A549 (cell line): Measurements from ENCODE around the gene SLC25A13.

ENCODE experiments used
- BHLHE40 ChIP-seq: IDR thresholded peaks from 2 replicates; pipeline ENCODE4 v1.6.1; 2012; ENCODE audit warnings: low read depth, low read length, inconsistent platforms
- CEBPB ChIP-seq, 2 experiments: fragments of >200 bp in 1 of 2; sonication (Bioruptor Twin) in 1 of 2; formaldehyde crosslinking in 1 of 2; IDR thresholded peaks; 2 replicates each; pipeline ENCODE4 v1.6.1; 2012 to 2016
- CHD4 ChIP-seq: fragments of 200-600 bp; sonication (generic); IDR thresholded peaks from 2 replicates; pipeline ENCODE4 v1.6.1; 2016; ENCODE audit warnings: antibody characterized with exemption, mild to moderate bottlenecking, borderline replicate concordance
- CTCF ChIP-seq: fragments of >200 bp; sonication (Bioruptor Twin); formaldehyde crosslinking; IDR thresholded peaks from 3 replicates; pipeline ENCODE4 v1.5.1; 2016
- FOSB ChIP-seq: fragments of 250-450 bp; sonication (Bioruptor Pico); IDR thresholded peaks from 2 replicates; pipeline ENCODE4 v1.5.0; 2020; ENCODE audit warnings: mild to moderate bottlenecking, moderate library complexity
- HOXB13 ChIP-seq: fragments of 250-450 bp; sonication (Bioruptor Pico); IDR thresholded peaks from 2 replicates; pipeline ENCODE4 v1.5.0; 2020; ENCODE audit warnings: low read depth, mild to moderate bottlenecking, moderate library complexity
- KDM1A ChIP-seq: fragments of 200-600 bp; sonication (generic); IDR thresholded peaks from 2 replicates; pipeline ENCODE4 v1.6.1; 2016; ENCODE audit warnings: low read depth, mild to moderate bottlenecking
- MAX ChIP-seq: IDR thresholded peaks from 2 replicates; pipeline ENCODE4 v1.6.1; 2012
- PHF8 ChIP-seq: fragments of 200-600 bp; sonication (generic); IDR thresholded peaks from 2 replicates; pipeline ENCODE4 v1.6.1; 2016; ENCODE audit warnings: low read depth, mild to moderate bottlenecking, antibody characterized with exemption, moderate library complexity, borderline replicate concordance
- POLR2A ChIP-seq: IDR thresholded peaks from 2 replicates; pipeline ENCODE4 v1.6.1; 2012; ENCODE audit warnings: mild to moderate bottlenecking, low read length
- REST ChIP-seq: fragments of 200-600 bp; sonication (generic); IDR thresholded peaks from 2 replicates; pipeline ENCODE4 v1.6.1; 2016; ENCODE audit warnings: antibody characterized with exemption, mild to moderate bottlenecking, moderate library complexity
- RFX5 ChIP-seq: fragments of 450-650 bp; IDR thresholded peaks from 2 replicates; pipeline ENCODE4 v1.7.1; 2014; ENCODE audit warnings: antibody characterized with exemption, mild to moderate bottlenecking, moderate library complexity
- SMC3 ChIP-seq: fragments of >200 bp; sonication (Bioruptor Twin); formaldehyde crosslinking; IDR thresholded peaks from 3 replicates; pipeline ENCODE4 v1.6.1; 2018; ENCODE audit warnings: inconsistent platforms
- USF2 ChIP-seq: fragments of 450-650 bp; IDR thresholded peaks from 2 replicates; pipeline ENCODE4 v1.6.1; 2014; ENCODE audit warnings: antibody characterized with exemption

- no peak for TF ChIP-seq SMC3
- TF ChIP-seq CTCF = no peak
- TF ChIP-seq POLR2A = no peak
- no peak for TF ChIP-seq USF2
- TF ChIP-seq REST = no peak
- no peak for TF ChIP-seq CEBPB (IDR thresholded peaks at IDR 0.05)
- TF ChIP-seq KDM1A = no peak
- TF ChIP-seq RFX5 = no peak
- TF ChIP-seq HOXB13 = no peak
- no peak for TF ChIP-seq BHLHE40
- TF ChIP-seq MAX = no peak
- no peak for TF ChIP-seq PHF8
- no peak for TF ChIP-seq FOSB
- no peak for TF ChIP-seq CHD4
Observed at GRCh38 chr7:96116173-96116572, 205.7 kb downstream of the SLC25A13 start.
